ENCODE measurements around the gene FUT9. TPM values are rescaled to one million over a fixed set of nuclear protein-coding genes. Genes with fewer than 3 reads are reported as not detected.

FUT9 gene
- total and polyA plus RNA-seq, 8 donors: 0.23 to 0.69 (median 0.40) TPM; not detected in 2

DNA sequence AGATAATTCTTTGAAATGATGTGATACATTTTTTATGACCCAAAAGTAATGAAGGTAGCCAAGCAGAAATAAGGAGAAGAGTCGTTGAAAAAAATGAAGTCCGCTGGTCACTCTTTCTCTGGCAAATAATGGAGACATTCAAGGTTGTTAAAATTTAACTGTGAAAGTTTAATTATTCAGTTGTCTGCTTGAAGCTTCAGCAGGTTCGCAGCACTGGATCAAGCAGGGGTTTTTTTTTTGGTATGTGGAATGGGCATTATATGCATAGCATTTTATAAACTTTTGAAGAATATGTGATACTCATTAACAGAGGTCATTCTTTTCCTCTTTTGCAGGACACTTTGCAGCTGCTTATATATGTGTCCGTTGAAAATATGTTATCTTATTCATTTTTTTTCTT lies 21.6 kb upstream of the FUT9 start:
- Histone ChIP-seq H3K4me1 (no peaks in the 10 kb centered on the region), H3K36me3 (no peaks in the 10 kb centered on the region), H3K27me3 (no peaks in the 10 kb centered on the region), H3K9me3 (peaks cover 0 to 29% of the 10 kb centered on the region in 2 donors), H3K4me3 (no peak overlapping the region), H3K27ac (no peak overlapping the region)
- intact Hi-C loops (cut with DNase I): no loop called here
- no peak for ATAC-seq
- TF ChIP-seq, protein P1, sequence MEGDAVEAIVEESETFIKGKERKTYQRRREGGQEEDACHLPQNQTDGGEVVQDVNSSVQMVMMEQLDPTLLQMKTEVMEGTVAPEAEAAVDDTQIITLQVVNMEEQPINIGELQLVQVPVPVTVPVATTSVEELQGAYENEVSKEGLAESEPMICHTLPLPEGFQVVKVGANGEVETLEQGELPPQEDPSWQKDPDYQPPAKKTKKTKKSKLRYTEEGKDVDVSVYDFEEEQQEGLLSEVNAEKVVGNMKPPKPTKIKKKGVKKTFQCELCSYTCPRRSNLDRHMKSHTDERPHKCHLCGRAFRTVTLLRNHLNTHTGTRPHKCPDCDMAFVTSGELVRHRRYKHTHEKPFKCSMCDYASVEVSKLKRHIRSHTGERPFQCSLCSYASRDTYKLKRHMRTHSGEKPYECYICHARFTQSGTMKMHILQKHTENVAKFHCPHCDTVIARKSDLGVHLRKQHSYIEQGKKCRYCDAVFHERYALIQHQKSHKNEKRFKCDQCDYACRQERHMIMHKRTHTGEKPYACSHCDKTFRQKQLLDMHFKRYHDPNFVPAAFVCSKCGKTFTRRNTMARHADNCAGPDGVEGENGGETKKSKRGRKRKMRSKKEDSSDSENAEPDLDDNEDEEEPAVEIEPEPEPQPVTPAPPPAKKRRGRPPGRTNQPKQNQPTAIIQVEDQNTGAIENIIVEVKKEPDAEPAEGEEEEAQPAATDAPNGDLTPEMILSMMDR (IDR thresholded peaks at IDR 0.05): no peak
- DNase-seq: no peak

DNA sequence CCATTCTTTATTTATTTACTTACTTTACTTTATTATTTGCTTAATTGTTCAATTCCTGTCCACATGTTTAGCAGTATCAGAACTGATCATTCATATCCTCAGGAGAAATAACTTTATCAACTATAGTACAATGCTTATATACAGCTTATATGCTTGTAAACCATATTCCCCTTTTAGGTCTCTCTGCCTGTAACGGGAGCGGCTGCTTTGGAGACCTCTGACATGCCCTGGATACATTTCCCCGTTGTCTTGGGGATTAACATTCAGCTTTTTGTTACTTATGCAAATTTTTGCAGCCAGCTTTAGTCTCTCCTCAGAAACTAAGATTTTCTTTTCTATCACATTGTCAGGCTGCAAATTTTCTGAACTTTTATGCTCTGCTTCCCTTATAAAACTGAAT lies 17.6 kb upstream of the FUT9 start:
- TF ChIP-seq, protein P1 (IDR thresholded peaks at IDR 0.05): no peak
- Histone ChIP-seq H3K27ac (no peak overlapping the region), H3K4me1 (no peaks in the 10 kb centered on the region), H3K4me3 (no peak overlapping the region), H3K36me3 (no peaks in the 10 kb centered on the region), H3K27me3 (no peaks in the 10 kb centered on the region), H3K9me3 (peaks cover 0 to 14% of the 10 kb centered on the region in 2 donors)
- ATAC-seq (no peak), DNase-seq (no peak)
- intact Hi-C loops (cut with DNase I): no loop called here

DNA sequence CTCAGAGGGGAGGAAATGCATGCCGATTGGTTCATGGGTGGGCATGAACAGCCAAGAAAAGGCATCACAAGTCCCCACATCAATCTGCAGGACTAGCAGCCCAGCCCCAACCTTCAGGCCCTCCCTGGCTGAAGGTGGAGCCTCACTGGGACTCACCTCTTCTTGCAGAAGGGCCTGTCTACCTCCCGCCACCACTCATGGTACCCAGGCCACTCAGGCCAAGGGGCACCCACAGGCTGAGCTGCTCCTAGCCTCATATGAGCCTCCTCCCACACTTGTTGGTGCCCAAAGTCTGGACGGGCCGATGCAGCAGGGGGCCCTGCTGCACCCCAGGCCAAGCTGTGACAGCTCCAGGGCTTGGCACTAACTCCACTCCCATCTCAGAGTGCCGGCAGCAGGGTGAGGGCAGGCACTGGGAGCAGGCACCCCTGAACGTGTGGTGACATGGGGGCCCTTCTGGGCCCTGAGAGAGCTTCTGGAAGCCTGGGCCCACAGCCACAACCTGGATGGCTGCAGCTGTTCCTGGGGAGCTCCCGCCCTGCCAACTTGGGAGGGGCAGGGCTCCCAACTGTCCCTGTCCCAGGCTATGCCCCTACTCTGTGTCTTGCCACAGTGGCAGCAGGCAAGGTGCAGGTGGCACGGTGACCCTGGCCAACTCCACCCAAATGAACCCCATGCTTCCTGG lies 13.7 kb upstream of the FUT9 start:
- no peaks in the 10 kb centered on the region for H3K36me3 ChIP-seq
- DNase-seq (peak in 1 of 4 donors; percentile 28), ATAC-seq (no peak)
- H3K4me3 ChIP-seq: no peak overlapping the region
- H3K9me3 ChIP-seq: peaks cover 0 to 14% of the 10 kb centered on the region in 2 donors
- H3K27me3 ChIP-seq: no peaks in the 10 kb centered on the region
- no peaks in the 10 kb centered on the region for H3K4me1 ChIP-seq
- intact Hi-C loops (cut with DNase I): no loop called here
- TF ChIP-seq, protein P1 (IDR thresholded peaks at IDR 0.05): no peak
- no peak overlapping the region for H3K27ac ChIP-seq

DNA sequence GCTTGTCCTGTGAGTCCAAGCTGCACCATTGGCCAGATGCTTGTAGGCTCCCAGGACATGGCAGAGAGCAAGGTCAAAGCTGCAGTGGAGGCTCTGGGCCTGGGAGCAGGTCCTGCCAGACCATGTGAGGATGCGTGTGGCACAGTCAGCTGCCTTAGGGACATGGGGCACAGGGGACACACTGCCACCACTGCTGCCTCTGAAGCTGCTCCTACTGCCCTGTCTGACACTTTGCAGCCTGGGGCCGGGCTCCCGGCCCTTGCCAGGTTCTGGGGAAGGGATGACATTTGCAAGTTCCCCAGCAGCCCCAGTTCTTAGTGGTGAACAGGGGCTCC lies 13.2 kb upstream of the FUT9 start:
- peak in 1 of 4 donors; percentile 36 for DNase-seq
- Histone ChIP-seq H3K27ac (no peak overlapping the region), H3K27me3 (no peaks in the 10 kb centered on the region), H3K4me1 (no peaks in the 10 kb centered on the region), H3K36me3 (no peaks in the 10 kb centered on the region), H3K4me3 (no peak overlapping the region), H3K9me3 (peaks cover 0 to 14% of the 10 kb centered on the region in 2 donors)
- ATAC-seq: no peak
- intact Hi-C loops (cut with DNase I): no loop called here
- TF ChIP-seq, protein P1 (IDR thresholded peaks at IDR 0.05): no peak

DNA sequence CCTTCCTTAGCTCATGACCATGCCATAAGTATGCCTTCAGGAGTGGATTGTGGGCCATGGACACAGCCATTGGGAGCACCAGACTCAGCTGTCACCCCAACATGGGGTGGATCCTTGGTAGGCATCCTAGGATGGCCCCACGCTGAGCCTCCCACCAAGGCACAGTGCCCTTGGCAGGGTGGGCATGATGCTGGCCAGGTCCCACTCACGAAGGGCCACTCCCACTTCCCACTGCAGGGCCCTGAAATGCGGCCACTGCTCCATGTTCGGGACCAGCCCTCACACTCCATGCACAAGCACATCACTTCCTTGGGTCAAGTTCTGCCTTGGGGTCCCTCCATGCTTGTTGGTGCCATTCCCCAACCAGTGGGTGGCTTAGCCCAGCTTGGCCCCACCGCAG lies 12.9 kb upstream of the FUT9 start:
- DNase-seq: peak in 1 of 4 donors; percentile 39
- Histone ChIP-seq H3K9me3 (peaks cover 0 to 14% of the 10 kb centered on the region in 2 donors), H3K27ac (no peak overlapping the region), H3K27me3 (no peaks in the 10 kb centered on the region), H3K36me3 (no peaks in the 10 kb centered on the region), H3K4me3 (no peak overlapping the region), H3K4me1 (no peaks in the 10 kb centered on the region)
- ATAC-seq: no peak
- TF ChIP-seq, protein P1 (IDR thresholded peaks at IDR 0.05): no peak
- intact Hi-C loops (cut with DNase I): no loop called here
